B cell (primary cell): ENCODE data around the gene HDAC9. TPM values are rescaled to one million over a fixed set of nuclear protein-coding genes. Genes with fewer than 3 reads are reported as not detected.

Experiments used
- ATAC-seq: fragments of 200-7000 bp; cut with Tn5 transposase; one replicate; pipeline ENCODE4 v1.10.0; 2021; ENCODE audit warnings: low read depth, mild to moderate bottlenecking, moderate number of reproducible peaks, moderate library complexity
- CTCF ChIA-PET: fragments of 350-600 bp; sonication (Branson Sonifier 250); formaldehyde crosslinking; loops from one replicate; lab custom pipeline; 2021; ENCODE audit warnings: antibody characterized with exemption, inconsistent platforms; lab: Charles Lee
- POLR2A ChIA-PET: fragments of 350-600 bp; sonication (Branson Sonifier 250); formaldehyde crosslinking; loops from one replicate; lab custom pipeline; 2021; ENCODE audit warnings: antibody characterized with exemption; lab: Charles Lee
- DNase-seq: peaks from one replicate; pipeline ENCODE4 v3.0.0; 2013
- H2AFZ ChIP-seq: 2 replicates; pipeline ENCODE4 v1.6.1; 2012; ENCODE audit warnings: mild to moderate bottlenecking, low read depth, low read length; ENCODE audit not compliant: insufficient read depth, poor library complexity, severe bottlenecking
- H3K27ac ChIP-seq, 2 donors: 1 replicate in 1 of 2; 2 replicates in 1 of 2; pipeline ENCODE4 v1.5.1; 2012 to 2013; ENCODE audit warnings: low read length in 2 of 2, mild to moderate bottlenecking in 2 of 2, moderate library complexity in 1 of 2
- H3K27me3 ChIP-seq, 4 experiments: fragments of 200-600 bp in 1 of 4; sonication (generic) in 1 of 4; replicated peaks in 1 of 4; 1 replicate in 2 of 4; 2 replicates in 2 of 4; pipeline versions ENCODE4 v1.6.1 to v1.7.0; 2013 to 2016; ENCODE audit warnings: low read length in 3 of 4, mild to moderate bottlenecking in 2 of 4, mixed read lengths in 1 of 4, moderate library complexity in 1 of 4; ENCODE audit not compliant: insufficient read depth in 4 of 4, control insufficient read depth in 3 of 4; ENCODE audit errors: control extremely low read depth in 1 of 4
- H3K36me3 ChIP-seq, 2 experiments: replicated peaks in 1 of 2; 1 replicate in 1 of 2; 2 replicates in 1 of 2; pipeline versions ENCODE4 v1.6.1 to v1.7.1; 2013; ENCODE audit warnings: low read length in 1 of 2; ENCODE audit not compliant: insufficient read depth in 2 of 2, control insufficient read depth in 1 of 2; ENCODE audit errors: control extremely low read depth in 1 of 2, extremely low read depth in 1 of 2
- H3K4me1 ChIP-seq, 2 donors: fragments of 200-600 bp in 1 of 2; sonication (generic) in 1 of 2; 1 replicate in 1 of 2; 2 replicates in 1 of 2; pipeline versions ENCODE4 v1.5.1 to v1.6.1; 2013 to 2017; ENCODE audit warnings: low read length in 2 of 2; ENCODE audit not compliant: control insufficient read depth in 2 of 2, insufficient read depth in 2 of 2
- H3K4me2 ChIP-seq: replicated peaks from 2 replicates; pipeline ENCODE3; 2012; ENCODE audit warnings: mild to moderate bottlenecking, low read depth, low read length; ENCODE audit not compliant: poor library complexity, severe bottlenecking
- H3K4me3 ChIP-seq, 5 experiments: fragments of 200-600 bp in 1 of 5; sonication (generic) in 1 of 5; 1 replicate in 3 of 5; 2 replicates in 2 of 5; pipeline versions ENCODE4 v1.5.1 to v1.7.0; 2011 to 2016; ENCODE audit warnings: low read length in 4 of 5, mild to moderate bottlenecking in 4 of 5, low read depth in 2 of 5, control low read depth in 1 of 5, moderate library complexity in 1 of 5; ENCODE audit not compliant: insufficient read depth in 1 of 5; ENCODE audit errors: control extremely low read depth in 1 of 5, extremely low read depth in 1 of 5
- H3K79me2 ChIP-seq: fragments of 200-600 bp; sonication (generic); one replicate; pipeline ENCODE4 v1.6.0; 2016; ENCODE audit warnings: low read length; ENCODE audit not compliant: control insufficient read depth, insufficient read depth
- H3K9ac ChIP-seq: fragments of 200-600 bp; sonication (generic); 2 replicates; pipeline ENCODE4 v1.6.1; 2017; ENCODE audit warnings: mild to moderate bottlenecking, low read length, moderate library complexity
- H3K9me3 ChIP-seq, 3 donors: one replicate each; pipeline versions ENCODE4 v1.6.1 to v1.7.1; 2013; ENCODE audit warnings: low read length in 2 of 3; ENCODE audit not compliant: control insufficient read depth in 2 of 3, insufficient read depth in 1 of 3; ENCODE audit errors: control extremely low read depth in 1 of 3
- H4K20me1 ChIP-seq: 2 replicates; pipeline ENCODE4 v1.6.0; 2012; ENCODE audit warnings: mild to moderate bottlenecking, low read length; ENCODE audit not compliant: insufficient read depth, control insufficient read depth, poor library complexity, severe bottlenecking
- H3K27ac Mint-ChIP-seq: one replicate; pipeline ENCODE4 v1.8.0; 2021; ENCODE audit warnings: mixed read lengths
- H3K27me3 Mint-ChIP-seq: one replicate; pipeline ENCODE4 v1.8.0; 2021; ENCODE audit warnings: mixed read lengths
- H3K4me1 Mint-ChIP-seq: one replicate; pipeline ENCODE4 v1.8.0; 2021; ENCODE audit warnings: mixed read lengths
- H3K4me3 Mint-ChIP-seq: one replicate; pipeline ENCODE4 v1.8.0; 2021; ENCODE audit warnings: mixed read lengths
- H3K9me3 Mint-ChIP-seq: one replicate; pipeline ENCODE4 v1.8.0; 2022; ENCODE audit warnings: mixed read lengths; ENCODE audit not compliant: insufficient read depth
- EZH2 ChIP-seq: IDR thresholded peaks from 2 replicates; pipeline ENCODE4 v1.6.1; 2012; ENCODE audit warnings: borderline replicate concordance, low read depth, mild to moderate bottlenecking, moderate library complexity, low read length; ENCODE audit not compliant: insufficient read depth, poor library complexity, severe bottlenecking
- WGBS: methylation state at CpG from one replicate; pipeline ENCODE4 v1.1.5; 2013; ENCODE audit warnings: missing lambda C conversion rate; ENCODE audit not compliant: insufficient coverage; 5-methylcytosine and 5-hydroxymethylcytosine counted together
- intact Hi-C: fragments of 100-400 bp; cut with micrococcal nuclease; formaldehyde crosslinking; loops from one replicate; pipeline ENCODE4 v1.10.0; 2022
- polyA plus RNA-seq: library from polyadenylated mRNA; depleted of rRNA; stranded (reverse); fragments of >200 nt; gene quantifications from 2 replicates; pipeline ENCODE4 v1.2.3, GENCODE V29; 2012
- total RNA-seq, 2 donors: library from RNA; stranded (reverse); fragments of 120-200 nt in 1 of 2; gene quantifications; 1 replicate in 1 of 2; 2 replicates in 1 of 2; pipeline versions ENCODE4 v1.2.3 to v1.2.4, GENCODE V29; 2013 to 2022
- TF ChIP-seq, protein P1 (sequence below): fragments of 200-600 bp; IDR thresholded peaks from one replicate; pipeline ENCODE4 v1.8.0; 2022; ENCODE audit warnings: antibody characterized with exemption, mild to moderate bottlenecking

Gene HDAC9
- total and polyA plus RNA-seq, 2 donors (not counting 1 experiment from before 2014, with no cell fraction given) = 49.1 to 64.8 TPM

DNA sequence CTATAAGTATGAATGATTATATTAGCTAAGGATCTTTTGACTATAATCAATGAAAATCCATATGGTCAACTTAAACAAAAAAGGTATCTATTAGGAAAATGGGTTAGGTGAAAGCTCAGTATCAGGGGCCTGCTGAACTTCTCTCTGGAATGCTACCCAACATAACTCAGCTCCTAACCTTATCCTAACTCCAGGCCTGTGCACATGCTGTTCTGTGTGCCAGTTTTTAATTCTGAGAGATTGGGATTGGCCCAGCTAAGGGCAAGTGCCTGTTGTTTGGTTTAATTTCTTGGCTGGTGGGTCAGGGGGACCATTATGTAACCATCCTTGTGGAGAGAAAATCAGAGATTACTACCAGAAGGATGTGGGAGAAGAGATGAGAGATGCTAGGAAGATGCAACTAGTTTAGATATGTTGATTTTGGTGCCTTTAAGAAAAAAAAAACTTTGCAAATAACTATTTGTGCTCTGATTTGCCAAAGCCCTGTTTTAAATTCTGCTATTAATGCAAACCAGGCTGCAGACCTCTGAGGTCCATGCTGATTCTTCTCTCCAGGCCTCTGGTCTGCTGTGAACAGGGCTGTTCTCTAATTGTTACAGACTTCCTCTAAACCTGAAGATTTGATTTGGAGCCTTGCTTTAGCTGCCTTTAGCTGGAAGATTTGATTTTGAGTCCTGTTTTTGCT lies 23.9 kb upstream of the HDAC9 start:
- Histone ChIP-seq H3K4me1 (no peaks in the 10 kb centered on the region), H3K27ac (no peak overlapping the region), H3K9me3 (no peaks in the 10 kb centered on the region), H3K79me2 (peaks cover 23% of the 10 kb centered on the region), H3K4me2 (no peak overlapping the region), H3K4me3 (no peak overlapping the region), H3K27me3 (no peaks in the 10 kb centered on the region), H2AFZ (no peak overlapping the region), H3K36me3 (no peaks in the 10 kb centered on the region), H4K20me1 (peaks cover 16% of the 10 kb centered on the region), H3K9ac (no peak overlapping the region)
- POLR2A ChIA-PET = no interaction called here
- peak overlapping the region; percentile 20 for H3K27ac Mint-ChIP-seq
- peaks cover 14% of the 10 kb centered on the region for H3K4me1 Mint-ChIP-seq
- intact Hi-C loops = no loop called here
- H3K9me3 Mint-ChIP-seq = no peaks in the 10 kb centered on the region
- CTCF ChIA-PET = no interaction called here
- TF ChIP-seq, protein P1, sequence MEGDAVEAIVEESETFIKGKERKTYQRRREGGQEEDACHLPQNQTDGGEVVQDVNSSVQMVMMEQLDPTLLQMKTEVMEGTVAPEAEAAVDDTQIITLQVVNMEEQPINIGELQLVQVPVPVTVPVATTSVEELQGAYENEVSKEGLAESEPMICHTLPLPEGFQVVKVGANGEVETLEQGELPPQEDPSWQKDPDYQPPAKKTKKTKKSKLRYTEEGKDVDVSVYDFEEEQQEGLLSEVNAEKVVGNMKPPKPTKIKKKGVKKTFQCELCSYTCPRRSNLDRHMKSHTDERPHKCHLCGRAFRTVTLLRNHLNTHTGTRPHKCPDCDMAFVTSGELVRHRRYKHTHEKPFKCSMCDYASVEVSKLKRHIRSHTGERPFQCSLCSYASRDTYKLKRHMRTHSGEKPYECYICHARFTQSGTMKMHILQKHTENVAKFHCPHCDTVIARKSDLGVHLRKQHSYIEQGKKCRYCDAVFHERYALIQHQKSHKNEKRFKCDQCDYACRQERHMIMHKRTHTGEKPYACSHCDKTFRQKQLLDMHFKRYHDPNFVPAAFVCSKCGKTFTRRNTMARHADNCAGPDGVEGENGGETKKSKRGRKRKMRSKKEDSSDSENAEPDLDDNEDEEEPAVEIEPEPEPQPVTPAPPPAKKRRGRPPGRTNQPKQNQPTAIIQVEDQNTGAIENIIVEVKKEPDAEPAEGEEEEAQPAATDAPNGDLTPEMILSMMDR = no peak
- no peak for TF ChIP-seq EZH2
- no peak for ATAC-seq
- no peak overlapping the region for H3K4me3 Mint-ChIP-seq
- H3K27me3 Mint-ChIP-seq = no peaks in the 10 kb centered on the region
- no peak for DNase-seq

DNA sequence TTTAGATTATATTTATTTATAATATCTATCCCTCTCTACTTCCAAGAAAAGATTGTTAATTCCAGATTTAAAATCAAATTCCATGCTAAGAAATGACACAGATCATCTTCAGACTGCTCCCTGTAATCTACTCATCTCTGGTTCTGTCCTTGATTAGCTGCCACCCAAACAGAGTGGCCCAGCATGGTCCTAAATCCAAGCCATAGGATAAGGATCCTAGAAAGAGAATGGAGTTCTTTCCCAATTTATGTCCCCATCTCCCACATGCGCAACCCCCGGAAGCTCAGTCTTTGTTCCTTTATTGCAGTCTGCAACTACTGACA lies 23.4 kb upstream of the HDAC9 start:
- no peak for TF ChIP-seq EZH2
- TF ChIP-seq, protein P1 = no peak
- no peak for ATAC-seq
- DNase-seq = no peak
- Histone ChIP-seq H3K27me3 (no peaks in the 10 kb centered on the region), H3K4me2 (no peak overlapping the region), H3K36me3 (no peaks in the 10 kb centered on the region), H3K4me3 (no peak overlapping the region), H3K9me3 (no peaks in the 10 kb centered on the region), H3K27ac (no peak overlapping the region), H3K79me2 (peaks cover 18% of the 10 kb centered on the region), H3K4me1 (no peaks in the 10 kb centered on the region), H4K20me1 (peaks cover 16% of the 10 kb centered on the region), H2AFZ (no peak overlapping the region), H3K9ac (no peak overlapping the region)
- no peak overlapping the region for H3K4me3 Mint-ChIP-seq
- no peaks in the 10 kb centered on the region for H3K9me3 Mint-ChIP-seq
- H3K27ac Mint-ChIP-seq = no peak overlapping the region
- POLR2A ChIA-PET = no interaction called here
- no peaks in the 10 kb centered on the region for H3K27me3 Mint-ChIP-seq
- 100% methylated on average over 2 of the region's 2 CpGs for WGBS
- CTCF ChIA-PET = no interaction called here
- intact Hi-C loops = no loop called here
- H3K4me1 Mint-ChIP-seq = peaks cover 15% of the 10 kb centered on the region
